Sigmoid colon (tissue), 4 donors: ENCODE measurements around the gene GRID1.

Source experiments
- CTCF ChIP-seq, 4 experiments: fragments of 450-650 bp in 3 of 4; fragments of 200-600 bp in 1 of 4; IDR thresholded peaks; one replicate each; pipeline ENCODE4 v1.5.1; 2016 to 2019; ENCODE audit warnings: antibody characterized with exemption in 4 of 4, mild to moderate bottlenecking in 3 of 4, moderate library complexity in 2 of 4
- EP300 ChIP-seq, 4 donors: sonication (generic); formaldehyde crosslinking; IDR thresholded peaks; one replicate each; pipeline ENCODE4 v1.6.1; 2017; ENCODE audit warnings: antibody characterized with exemption in 4 of 4
- POLR2A ChIP-seq, 2 donors: fragments of 450-650 bp; IDR thresholded peaks; one replicate each; pipeline ENCODE4 v1.6.1; 2016; ENCODE audit warnings: antibody characterized with exemption in 2 of 2, mild to moderate bottlenecking in 2 of 2, moderate library complexity in 2 of 2
- POLR2AphosphoS5 ChIP-seq, 4 donors: sonication (generic); formaldehyde crosslinking; IDR thresholded peaks; one replicate each; pipeline ENCODE4 v1.6.1; 2017; ENCODE audit warnings: antibody characterized with exemption in 4 of 4

GRCh38 chr10:86062198-86062550 lies 304.4 kb downstream of the GRID1 start:
- TF ChIP-seq POLR2A (IDR thresholded peaks at IDR 0.05), result no peak
- TF ChIP-seq CTCF (IDR thresholded peaks at IDR 0.05), result no peak
- no peak for TF ChIP-seq EP300 (IDR thresholded peaks at IDR 0.05)
- TF ChIP-seq POLR2AphosphoS5 (IDR thresholded peaks at IDR 0.05), result no peak
